HG03064 (cell line): ENCODE data around the gene MPC1.

Experiments
- ATAC-seq: cut with Tn5 transposase; IDR thresholded peaks from one replicate; pipeline ENCODE4 v1.9.1; 2021; ENCODE audit warnings: low read depth; ENCODE audit not compliant: unreplicated experiment

The MPC1 gene

DNA sequence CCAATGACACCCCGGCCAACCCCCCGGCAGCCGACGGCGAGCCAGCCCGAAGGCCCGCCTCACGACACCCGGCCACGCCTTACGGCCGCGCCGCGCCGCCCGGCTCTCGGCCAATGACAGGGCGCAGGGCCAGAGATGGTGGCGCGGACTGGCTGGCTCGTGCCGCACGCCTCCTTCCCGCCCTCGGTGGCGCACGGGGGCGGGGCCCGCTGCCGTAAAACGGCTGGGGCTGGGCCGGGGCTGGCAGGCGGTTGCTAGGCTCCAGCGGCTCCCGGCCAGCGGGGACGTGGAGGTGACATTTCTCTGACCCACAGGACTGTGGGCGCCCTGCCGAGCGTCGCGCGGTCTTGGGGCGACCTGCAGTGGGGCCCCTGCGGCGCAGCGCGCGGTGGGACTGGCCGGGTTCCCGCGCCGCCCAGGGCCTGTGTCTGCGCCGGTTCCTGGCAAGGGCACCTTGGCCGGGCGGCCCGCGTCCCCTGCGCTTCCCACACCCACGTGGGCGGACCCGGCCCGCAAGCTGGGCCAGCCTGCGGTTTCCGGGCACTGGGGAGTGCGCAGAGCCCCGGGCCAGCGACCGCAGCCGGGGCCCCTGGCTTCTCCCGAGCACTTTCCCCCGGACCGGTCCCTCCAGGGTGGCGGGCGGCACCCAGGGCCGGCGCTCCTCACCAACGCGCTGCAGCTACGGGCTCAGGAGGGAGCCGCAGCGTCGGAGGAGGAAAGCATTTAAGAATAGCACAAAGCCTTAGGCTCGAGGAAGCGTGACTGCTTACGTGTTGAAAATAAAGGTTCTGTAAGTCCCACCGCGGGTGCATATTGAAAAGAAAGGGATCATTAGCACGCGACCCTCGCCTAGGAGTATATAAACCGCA lies at the start of gene MPC1:
Gene MPC1, minus strand, starts transcription at position 8 of the 869 bp plus-strand sequence. CDS start 64 bp downstream, outside the sequence.
- ATAC-seq = peak; percentile 75

DNA sequence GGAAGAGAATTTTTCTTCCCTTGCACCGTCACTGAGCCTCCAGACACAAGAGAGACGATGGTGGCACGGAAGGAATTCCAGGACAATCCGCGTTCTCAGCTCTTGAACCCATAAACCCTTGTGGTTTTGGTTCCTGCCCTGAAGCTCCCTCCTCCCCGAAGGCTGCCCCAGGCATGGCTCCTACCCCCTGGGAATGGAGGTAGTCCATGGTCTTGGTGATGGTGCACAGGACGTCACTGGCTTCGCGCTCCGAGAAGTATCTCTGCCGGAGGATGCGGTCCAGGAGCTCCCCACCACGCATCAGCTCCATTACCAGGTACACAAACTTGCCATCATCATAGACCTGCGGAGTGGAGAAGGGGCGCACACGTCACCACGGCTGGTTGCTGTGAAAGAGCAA lies 47.5 kb upstream of the MPC1 start:
- ATAC-seq = no peak

DNA sequence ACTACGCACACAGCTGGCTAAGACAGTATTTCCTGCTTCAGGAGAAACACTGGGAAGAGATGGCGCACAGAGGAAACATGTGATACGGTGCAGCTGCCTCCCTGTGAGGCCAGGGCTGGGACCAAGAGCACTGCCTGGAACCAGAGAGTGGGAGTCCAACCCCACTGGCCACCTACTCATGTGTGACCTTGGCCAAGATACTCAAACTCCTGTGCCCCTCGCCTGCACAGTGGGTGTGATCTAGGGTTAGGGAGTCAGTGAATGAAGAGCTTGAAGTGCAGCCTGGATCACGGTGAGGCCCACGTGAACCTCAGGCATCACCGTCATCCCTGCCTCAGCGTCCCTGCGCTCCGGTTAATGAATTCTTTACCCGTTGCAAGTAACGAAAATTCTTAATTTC lies 41.7 kb upstream of the MPC1 start:
- no peak for ATAC-seq

DNA sequence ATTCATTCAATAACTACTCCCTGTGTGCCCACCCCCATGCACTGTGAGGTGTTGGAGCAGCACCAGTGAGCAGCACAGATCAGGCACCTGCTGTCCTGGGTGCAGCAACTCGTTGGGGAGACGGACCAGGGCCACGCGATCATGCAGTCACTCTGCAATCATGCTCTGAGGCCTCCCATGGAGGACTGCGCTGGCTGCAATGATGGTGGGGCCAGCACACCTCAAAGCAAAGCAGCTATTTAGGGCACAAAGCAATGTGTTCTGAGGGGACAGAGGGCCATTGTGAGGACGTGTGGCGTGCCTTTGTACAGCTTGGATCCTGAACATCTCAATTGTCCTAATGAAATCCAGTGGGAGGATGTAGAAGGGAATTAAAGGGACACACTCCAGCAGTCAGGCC lies 41.0 kb upstream of the MPC1 start:
- ATAC-seq = no peak

DNA sequence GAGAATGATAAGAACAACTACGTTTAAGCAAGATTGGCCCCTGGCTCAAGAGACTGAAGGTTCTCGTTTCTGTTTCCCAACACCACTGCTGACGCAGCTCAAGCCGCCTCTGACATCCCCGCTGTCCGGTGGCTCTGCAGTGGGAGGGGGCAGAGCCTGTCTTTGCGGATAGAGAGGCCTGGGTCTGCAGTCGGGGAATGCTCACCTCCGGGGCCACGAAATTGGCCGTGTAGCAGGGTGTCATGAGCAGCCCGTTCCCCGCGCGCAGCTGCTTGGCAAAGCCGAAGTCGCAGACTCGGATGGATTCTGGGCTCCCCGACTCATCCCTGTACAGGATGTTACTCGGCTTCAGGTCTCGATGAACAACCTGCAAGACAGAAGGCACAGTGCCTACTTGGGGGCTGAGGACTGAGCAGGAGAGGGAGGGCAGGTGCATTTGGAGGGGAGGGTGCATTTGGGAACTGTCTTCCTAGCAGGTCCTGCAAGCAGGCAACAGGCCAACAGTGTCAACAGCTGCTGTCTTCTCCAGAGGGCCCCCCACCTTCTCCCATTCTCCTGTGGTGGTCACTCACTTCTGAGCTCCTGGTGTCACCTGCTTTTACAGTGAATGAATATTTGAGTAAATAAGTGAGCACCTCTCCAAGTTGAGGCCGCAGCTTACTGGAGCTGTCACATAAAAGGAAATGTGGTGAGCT lies 40.5 kb upstream of the MPC1 start:
- no peak for ATAC-seq

DNA sequence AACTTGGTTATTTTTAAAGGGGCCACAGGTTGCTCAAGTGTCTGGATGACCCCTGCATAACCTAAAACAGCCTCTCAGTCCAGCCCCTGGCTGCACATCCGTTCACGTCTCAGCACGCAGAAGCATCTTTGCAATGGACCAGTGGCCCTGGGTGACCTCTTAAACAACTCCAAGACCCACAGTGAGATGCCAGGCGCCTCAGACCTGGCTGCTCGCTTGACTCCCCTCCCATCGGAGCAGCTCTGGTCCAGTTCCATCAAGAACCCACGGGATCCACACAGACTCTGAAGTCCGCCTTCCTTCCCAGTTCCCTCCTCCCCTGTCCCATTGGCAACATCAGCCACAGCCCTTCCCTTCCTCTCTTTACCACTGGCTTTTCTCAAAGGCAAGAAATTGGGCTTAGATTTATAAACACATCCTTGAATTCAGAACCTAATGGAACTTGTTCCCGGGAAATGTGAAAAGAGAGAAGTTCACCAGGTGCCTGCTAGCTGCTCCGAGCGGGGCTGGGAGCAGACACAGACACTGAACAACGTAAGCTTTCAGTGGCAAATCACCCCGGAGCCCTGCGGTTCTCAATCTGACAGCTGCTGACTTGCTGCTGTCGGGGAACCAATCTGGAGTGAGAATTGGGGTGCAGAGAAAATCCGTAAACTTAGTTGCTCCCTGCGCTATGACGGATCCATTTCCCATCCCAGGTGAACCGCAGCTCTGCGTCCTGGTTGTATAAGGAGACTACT lies 39.6 kb upstream of the MPC1 start:
- no peak for ATAC-seq

DNA sequence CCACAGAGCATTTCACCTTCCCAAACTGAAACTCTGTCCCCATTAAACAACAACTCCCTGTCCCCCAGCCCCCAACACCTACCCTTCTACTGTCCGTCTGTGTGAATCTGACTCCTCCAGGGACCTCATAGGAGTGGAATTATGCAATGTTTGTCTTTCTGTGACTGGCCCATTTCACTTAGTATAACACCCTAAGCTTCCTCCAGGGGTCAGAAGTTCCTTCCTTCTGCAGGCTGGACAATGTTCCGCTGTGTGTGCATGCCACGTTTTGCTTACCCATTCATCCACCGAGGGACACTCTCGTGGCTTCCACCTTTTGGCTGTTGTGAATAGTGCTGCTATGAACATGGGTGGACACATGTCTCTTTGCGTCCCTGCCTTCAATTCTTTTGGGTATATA lies 37.6 kb upstream of the MPC1 start:
- no peak for ATAC-seq

DNA sequence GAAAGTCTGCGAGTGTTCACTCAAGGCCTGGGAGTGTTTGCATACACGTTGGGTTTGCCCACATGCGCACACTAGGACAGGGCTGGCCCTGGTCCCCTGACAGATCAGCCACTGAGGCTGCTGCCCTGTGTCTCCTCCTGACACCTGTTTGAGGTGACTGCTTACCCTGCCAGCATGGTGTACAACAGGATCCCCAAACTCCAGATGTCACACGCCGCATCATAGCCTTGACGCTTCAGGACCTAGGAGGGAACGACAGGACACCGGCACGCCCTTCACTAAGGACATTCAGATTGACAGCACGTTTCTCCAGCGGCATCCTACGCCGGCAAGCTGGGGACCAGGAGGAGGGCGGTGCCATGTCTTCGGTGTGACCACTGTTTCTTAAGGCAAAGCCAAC lies 37.0 kb upstream of the MPC1 start:
- ATAC-seq = peak; percentile 5

GRCh38 chr6:166419286-166419685 lies 36.5 kb upstream of the MPC1 start:
- peak; percentile 96 for ATAC-seq

GRCh38 chr6:166418691-166419143 lies 36.0 kb upstream of the MPC1 start:
- ATAC-seq = no peak

DNA sequence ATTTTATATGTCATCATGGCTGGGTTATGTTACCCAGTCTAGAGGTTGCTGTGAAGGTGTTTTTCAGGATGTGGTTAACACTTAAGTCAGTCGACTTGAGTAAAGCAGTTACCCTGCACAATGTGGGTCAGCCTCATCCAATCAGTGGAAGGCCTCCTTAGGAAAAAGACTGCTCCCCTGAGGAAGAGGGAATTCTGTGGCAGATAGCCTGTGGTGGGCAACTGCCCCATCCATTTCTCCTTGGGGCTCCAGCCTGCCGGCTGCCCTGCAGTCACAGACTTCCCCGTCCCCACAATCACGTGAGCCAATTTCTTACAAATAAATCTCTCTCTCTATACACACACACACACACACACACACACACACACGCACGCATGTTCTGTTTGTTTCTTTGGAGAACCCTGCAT lies 34.5 kb upstream of the MPC1 start:
- no peak for ATAC-seq

- no peak for ATAC-seq
These were observed 33.1 kb upstream of the MPC1 start for GRCh38 chr6:166415833-166416347.

DNA sequence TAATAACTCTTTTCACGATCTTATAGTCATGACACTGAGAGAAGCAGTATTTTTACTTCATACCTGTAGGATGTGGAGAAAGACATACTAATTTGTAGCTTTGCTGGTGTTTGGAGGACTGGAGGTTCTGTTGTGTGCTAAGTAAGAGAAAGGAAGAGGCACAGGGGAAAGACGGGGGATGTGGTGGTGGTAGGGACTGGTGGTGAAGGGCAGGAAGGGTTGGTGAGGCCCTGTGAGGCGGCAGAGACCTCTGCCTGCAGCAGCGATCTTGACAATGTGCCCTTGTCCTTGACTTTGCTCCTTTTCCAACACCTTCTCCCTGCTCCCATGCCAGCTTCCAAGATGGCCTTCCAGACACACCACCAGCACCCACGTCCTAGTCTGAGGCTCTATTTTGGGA lies 32.6 kb upstream of the MPC1 start:
- no peak for ATAC-seq

DNA sequence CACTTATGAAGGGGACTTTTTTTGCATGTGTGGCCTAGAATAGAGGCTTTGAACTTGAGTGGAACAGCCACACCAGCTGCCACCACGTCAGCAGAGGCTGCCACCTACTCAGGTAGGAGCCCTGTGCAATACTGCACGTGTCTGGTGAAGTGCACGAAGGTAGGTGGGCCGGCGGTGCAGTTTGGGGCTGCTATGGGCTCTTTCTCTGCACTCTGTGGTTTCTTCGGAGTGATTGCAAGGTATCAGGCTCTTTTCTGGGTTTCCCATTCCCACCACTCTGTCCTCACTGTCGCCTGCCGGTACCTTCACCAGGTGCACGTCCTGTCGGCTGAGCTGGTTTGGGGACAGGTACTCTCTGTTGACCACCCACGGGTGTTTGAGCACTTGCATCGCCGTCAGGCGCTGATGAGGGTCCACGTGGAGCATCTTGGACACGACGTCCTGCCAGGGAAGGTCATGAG lies 30.8 kb upstream of the MPC1 start:
- ATAC-seq = no peak

- ATAC-seq = no peak
These were observed 30.2 kb upstream of the MPC1 start for GRCh38 chr6:166412911-166413384.

- ATAC-seq = no peak
These were observed 29.6 kb upstream of the MPC1 start for GRCh38 chr6:166412156-166412910.

DNA sequence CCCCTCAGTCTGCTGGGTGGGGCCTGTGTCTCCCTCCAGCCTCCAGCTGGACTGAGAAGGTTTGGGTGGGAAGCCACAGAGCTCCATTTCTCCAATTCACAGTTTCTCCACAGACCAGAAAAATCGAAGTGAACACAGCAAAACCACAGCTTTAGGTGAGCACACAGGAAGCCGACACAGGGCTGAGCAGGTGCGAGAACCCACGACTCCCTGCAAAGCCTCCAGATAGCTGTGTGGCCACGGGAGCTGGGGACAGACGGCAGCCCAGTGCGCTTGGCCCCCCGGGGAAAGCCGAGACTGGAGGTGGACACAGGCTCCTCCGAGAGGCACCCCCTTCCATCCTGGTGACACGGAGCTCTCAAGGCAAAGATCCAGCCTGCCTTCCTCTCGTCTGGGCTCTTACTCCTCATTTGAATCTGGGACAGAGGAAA lies 29.0 kb upstream of the MPC1 start:
- no peak for ATAC-seq

- ATAC-seq = no peak
These were observed 28.5 kb upstream of the MPC1 start for GRCh38 chr6:166411271-166411670.

- no peak for ATAC-seq
These were observed 27.7 kb upstream of the MPC1 start for GRCh38 chr6:166410426-166410935.
